Stimulated activated CD4-positive, alpha-beta T cell treated with anti-CD3 and anti-CD28 coated beads, TNF-alpha, amount 100 ng/mL, for 1 hour (primary cell): ENCODE results near the gene MTURN.

Source experiments
- DNase-seq, 3 donors: peaks; one replicate each; pipeline ENCODE4 v3.0.0-alpha.2; 2020; ENCODE audit warnings: low read depth in 3 of 3, low spot score in 1 of 3

Gene MTURN

GRCh38 chr7:30135301-30136116 lies 723 bp downstream of the MTURN start:
- peak in 1 of 3 donors; percentile 38 for DNase-seq

GRCh38 chr7:30136117-30136731 lies 1.4 kb downstream of the MTURN start:
- DNase-seq, result no peak

GRCh38 chr7:30136743-30137485 lies 2.1 kb downstream of the MTURN start:
- no peak for DNase-seq

DNA sequence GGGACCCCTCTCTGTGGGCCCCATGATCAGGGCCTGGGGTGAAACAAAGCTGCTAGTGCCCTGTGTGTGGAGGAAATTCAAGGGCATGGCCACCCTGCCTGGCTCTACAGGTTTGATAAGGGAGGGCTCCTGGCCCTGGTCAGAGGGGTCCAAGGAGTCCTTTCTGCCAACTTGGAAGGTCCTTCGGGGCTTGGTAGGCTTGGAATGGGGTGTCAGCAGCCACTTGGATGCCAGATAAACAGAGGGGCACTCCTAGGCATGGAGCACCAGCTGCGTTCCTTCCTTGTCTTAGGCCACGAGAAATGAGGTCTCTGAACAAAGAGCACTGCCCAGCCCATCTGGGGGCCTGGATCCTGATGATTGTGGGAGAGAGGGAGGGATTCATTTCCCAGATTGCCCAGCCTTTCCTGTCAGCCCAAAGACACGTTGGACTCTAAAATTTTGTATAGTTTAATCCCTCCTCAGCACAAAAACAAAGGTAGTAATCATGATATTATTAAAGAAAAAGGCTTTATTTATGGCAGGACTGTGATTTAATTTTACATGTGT lies 5.1 kb downstream of the MTURN start:
- no peak for DNase-seq

GRCh38 chr7:30140456-30140855 lies 5.7 kb downstream of the MTURN start:
- DNase-seq, result no peak

DNA sequence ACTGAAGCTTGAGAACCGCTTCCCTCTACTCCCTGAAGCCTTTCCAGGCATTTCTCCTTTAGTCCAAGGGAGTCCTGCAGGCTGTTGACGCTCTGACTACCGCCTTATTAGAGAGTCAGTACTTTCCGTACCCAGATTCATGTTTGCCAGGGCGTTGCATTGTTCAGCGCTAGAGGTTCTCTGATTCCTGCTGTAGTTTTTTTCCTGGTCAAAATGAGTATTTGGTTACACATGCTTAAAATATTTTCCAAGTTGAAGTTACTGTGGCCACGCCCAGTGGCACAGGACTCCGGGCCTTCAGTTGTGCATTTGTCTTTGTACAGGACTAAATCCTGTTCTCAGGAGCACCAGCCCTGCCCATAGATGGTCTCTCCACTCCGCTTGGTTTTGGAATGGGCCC lies 7.9 kb downstream of the MTURN start:
- DNase-seq, result no peak

- no peak for DNase-seq
These were observed 9.0 kb downstream of the MTURN start for GRCh38 chr7:30143748-30144251.

- no peak for DNase-seq
These were observed 10.0 kb downstream of the MTURN start for GRCh38 chr7:30144657-30145306.

DNA sequence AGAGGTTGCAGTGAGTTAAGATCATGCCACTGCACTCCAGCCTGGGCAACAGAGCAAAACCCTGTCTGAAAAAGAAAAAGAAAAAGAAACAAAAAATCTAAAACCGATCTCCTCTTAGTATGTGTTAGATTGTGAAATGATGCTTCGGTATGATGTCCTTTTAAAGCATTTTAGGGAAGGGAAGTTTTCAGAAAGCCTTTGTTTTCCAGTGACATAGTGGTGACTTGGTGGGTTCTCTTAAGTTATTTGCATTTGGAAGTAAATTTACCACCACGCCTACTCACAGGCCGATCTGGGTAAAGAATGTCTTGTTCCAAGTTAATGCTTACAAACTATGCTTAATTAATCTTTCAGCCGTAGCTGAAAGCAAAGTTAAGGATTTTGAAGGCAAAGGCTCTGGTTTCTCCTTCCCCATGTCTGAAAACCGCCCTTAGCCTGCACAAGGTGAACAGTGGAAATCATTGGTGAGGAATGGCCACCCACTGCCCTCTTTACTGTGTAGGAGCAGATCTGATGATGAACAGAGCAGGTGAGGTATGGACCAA lies 10.7 kb downstream of the MTURN start:
- DNase-seq, result no peak

GRCh38 chr7:30146127-30146612 lies 11.4 kb downstream of the MTURN start:
- DNase-seq, result no peak

GRCh38 chr7:30147223-30147622 lies 12.4 kb downstream of the MTURN start:
- no peak for DNase-seq

- DNase-seq, result no peak
These were observed 13.0 kb downstream of the MTURN start for GRCh38 chr7:30147785-30148184.

DNA sequence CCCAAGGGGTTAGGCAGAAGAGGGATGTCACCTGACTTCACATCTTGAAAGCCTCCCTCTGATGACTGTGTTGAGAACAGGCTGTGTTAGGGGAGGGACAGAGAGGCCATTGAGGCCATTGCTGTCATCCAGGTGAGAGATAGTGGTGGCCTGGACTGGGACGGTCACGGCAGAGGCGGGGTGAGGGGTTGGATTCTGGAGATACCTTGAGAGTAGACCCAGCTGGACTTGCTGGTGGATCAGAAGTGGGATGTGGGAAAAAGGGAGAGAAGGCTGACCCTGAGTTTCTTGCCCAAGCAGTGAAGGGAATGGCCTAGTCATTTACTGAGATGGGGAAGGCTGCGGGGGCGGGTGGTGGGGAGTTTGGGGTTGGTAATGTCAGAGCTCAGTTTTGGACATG lies 13.6 kb downstream of the MTURN start:
- no peak for DNase-seq

DNA sequence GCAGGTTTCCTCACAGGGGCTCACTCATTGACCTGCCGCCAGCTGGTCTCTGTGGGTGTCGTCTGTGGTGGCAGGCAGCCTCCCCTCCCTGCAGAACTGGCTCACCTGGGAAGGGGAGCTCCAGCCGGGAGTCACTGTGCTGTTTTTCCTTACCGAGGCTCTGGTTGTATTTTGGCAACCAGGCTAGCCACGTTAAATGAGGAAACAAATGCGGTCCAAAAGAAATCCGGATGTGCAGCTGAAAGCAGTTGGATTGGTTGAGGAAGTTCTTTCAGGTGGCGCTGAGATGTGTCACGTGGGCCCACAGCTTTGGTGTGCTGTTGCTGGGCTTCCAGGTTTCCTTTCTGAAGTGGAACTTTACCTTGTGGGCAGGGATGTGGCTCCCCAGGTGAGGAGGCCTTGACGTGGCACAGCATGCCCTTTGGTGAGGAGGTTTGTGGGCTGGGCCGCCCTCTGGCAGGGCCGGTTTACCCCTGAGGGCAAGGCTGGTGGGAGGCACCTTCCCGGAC lies 14.2 kb downstream of the MTURN start:
- DNase-seq, result no peak

GRCh38 chr7:30149640-30150272 lies 15.0 kb downstream of the MTURN start:
- DNase-seq, result no peak

DNA sequence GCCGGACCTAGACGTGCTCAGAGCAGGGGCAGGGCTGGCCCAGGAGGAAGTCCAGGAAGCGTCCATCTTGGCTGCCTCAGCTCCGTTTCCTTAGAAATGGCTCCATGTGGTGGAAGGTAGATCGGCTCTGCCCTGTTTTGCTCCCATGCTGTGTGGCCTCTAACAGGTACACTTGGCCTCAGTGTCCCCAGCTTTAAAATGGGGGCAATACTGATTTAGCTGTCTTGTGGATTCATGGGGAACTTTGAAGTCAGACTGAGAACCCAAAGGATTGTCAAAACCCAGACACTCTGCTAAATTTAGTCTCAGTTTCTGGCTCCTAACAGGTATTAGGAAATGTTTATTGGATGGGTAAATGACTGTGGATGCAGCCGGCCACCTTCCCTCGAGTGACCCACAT lies 15.9 kb downstream of the MTURN start:
- DNase-seq, result no peak

GRCh38 chr7:30154111-30154587 lies 19.4 kb downstream of the MTURN start:
- no peak for DNase-seq

DNA sequence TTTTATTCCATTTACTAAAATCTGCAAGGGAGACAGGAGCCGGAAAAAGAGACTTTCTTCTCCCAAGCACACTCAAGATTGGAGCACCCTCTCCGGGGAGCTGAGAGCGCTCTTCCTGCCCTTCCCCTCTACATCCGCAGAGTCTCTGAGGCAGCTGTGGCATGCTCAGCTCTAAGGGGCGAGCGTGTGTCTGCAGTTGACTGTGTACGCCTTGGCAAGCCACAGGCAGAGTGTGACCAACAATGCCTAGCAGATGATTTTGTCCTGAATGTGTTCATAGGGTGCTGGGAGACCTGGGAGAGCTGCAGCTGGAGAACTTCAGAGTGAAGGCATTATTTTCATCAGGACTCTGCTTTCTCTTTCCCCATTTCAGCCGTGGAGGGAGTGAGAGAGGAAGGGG lies 20.7 kb downstream of the MTURN start:
- DNase-seq, result no peak

GRCh38 chr7:30157204-30157603 lies 22.4 kb downstream of the MTURN start:
- no peak for DNase-seq

DNA sequence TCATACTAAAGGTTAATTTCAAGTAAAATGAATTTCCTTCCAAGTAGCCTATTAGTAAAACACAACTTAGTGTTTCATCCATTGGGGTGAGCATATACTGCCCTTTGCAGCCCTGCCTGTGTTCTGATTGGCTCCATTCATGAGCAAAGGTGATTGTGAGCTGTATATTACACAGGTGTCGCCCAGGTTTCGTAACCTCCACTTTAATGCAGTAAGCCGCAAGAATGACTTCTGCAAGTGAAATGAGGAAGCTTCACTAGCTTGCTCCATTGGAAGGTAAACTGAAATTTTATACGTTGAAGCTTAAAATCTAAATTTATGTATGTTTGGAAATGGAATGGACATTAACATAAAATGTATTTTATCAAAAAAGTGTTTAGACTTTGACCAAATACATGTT lies 24.4 kb downstream of the MTURN start:
- no peak for DNase-seq
